Keratinocyte (primary cell): ENCODE data around the gene TFF1. TPM values are rescaled to one million over a fixed set of nuclear protein-coding genes. Genes with fewer than 3 reads are reported as not detected.

Source experiments
- DNase-seq: peaks from one replicate; pipeline ENCODE4 v3.0.0-alpha.2; 2011; ENCODE audit warnings: low read depth, missing footprints, low spot score
- FAIRE-seq: peaks from 2 replicates; lab custom pipeline; 2011; peaks lifted over from hg19 to GRCh38; lab: Jason Lieb, UNC
- H2AFZ ChIP-seq: 2 replicates; pipeline ENCODE4 v1.6.0; 2012; ENCODE audit warnings: low read length, control low read depth, inconsistent platforms; ENCODE audit not compliant: control insufficient read depth
- H3K27ac ChIP-seq: 2 replicates; pipeline ENCODE4 v1.5.1; 2011; ENCODE audit warnings: low read length; ENCODE audit not compliant: control insufficient read depth, insufficient read depth
- H3K27me3 ChIP-seq: 3 replicates; pipeline ENCODE4 v1.6.0; 2011; ENCODE audit warnings: low read length; ENCODE audit not compliant: control insufficient read depth, insufficient read depth; ENCODE audit errors: extremely low read depth
- H3K36me3 ChIP-seq, 2 experiments: 2 replicates in 1 of 2; 3 replicates in 1 of 2; pipeline ENCODE4 v1.5.1; 2011; ENCODE audit warnings: low read length in 2 of 2, mild to moderate bottlenecking in 1 of 2; ENCODE audit not compliant: control insufficient read depth in 2 of 2, insufficient read depth in 2 of 2; ENCODE audit errors: extremely low read depth in 1 of 2
- H3K4me1 ChIP-seq: 3 replicates; pipeline ENCODE4 v1.5.1; 2011; ENCODE audit warnings: low read length; ENCODE audit not compliant: control insufficient read depth, insufficient read depth; ENCODE audit errors: extremely low read depth
- H3K4me2 ChIP-seq: 3 replicates; pipeline ENCODE4 v1.6.0; 2011; ENCODE audit warnings: low read depth, low read length; ENCODE audit not compliant: control insufficient read depth, insufficient read depth; ENCODE audit errors: extremely low read depth
- H3K4me3 ChIP-seq, 3 experiments: fragments of 200-600 bp in 1 of 3; sonication (generic) in 1 of 3; 2 replicates in 2 of 3; 3 replicates in 1 of 3; pipeline ENCODE4 v1.5.1; 2011 to 2016; ENCODE audit warnings: low read length in 3 of 3, mild to moderate bottlenecking in 3 of 3, control low read depth in 2 of 3, inconsistent platforms in 1 of 3, low read depth in 1 of 3, mixed read lengths in 1 of 3, mixed run types in 1 of 3, moderate library complexity in 1 of 3; ENCODE audit not compliant: control insufficient read depth in 2 of 3, insufficient read depth in 2 of 3; ENCODE audit errors: extremely low read depth in 1 of 3
- H3K79me2 ChIP-seq: 2 replicates; pipeline ENCODE4 v1.6.0; 2012; ENCODE audit warnings: low read length; ENCODE audit not compliant: control insufficient read depth, insufficient read depth
- H3K9ac ChIP-seq: 3 replicates; pipeline ENCODE4 v1.6.0; 2011; ENCODE audit warnings: low read length; ENCODE audit not compliant: control insufficient read depth, insufficient read depth; ENCODE audit errors: extremely low read depth
- H3K9me1 ChIP-seq: 3 replicates; pipeline ENCODE4 v1.6.0; 2011; ENCODE audit warnings: low read length; ENCODE audit not compliant: control insufficient read depth, insufficient read depth; ENCODE audit errors: extremely low read depth
- H3K9me3 ChIP-seq: 2 replicates; pipeline ENCODE4 v1.5.1; 2012; ENCODE audit warnings: low read depth, low read length; ENCODE audit not compliant: control insufficient read depth
- H4K20me1 ChIP-seq: 3 replicates; pipeline ENCODE4 v1.6.0; 2011; ENCODE audit warnings: low read length; ENCODE audit not compliant: control insufficient read depth, insufficient read depth; ENCODE audit errors: extremely low read depth
- CTCF ChIP-seq, 3 experiments: IDR thresholded peaks in 1 of 3; conservative IDR thresholded peaks in 1 of 3; optimal IDR thresholded peaks in 1 of 3; 2 replicates in 2 of 3; 3 replicates in 1 of 3; pipeline versions ENCODE3 to v1.5.1; 2011; ENCODE audit warnings: low read length in 3 of 3, mild to moderate bottlenecking in 3 of 3, moderate library complexity in 2 of 3, control low read depth in 1 of 3, inconsistent platforms in 1 of 3; ENCODE audit not compliant: insufficient read depth in 2 of 3; ENCODE audit errors: extremely low read depth in 1 of 3
- EZH2 ChIP-seq: IDR thresholded peaks from one replicate; pipeline ENCODE4 v1.6.1; 2012; ENCODE audit warnings: inconsistent platforms, mild to moderate bottlenecking, low read length, moderate library complexity
- dilution Hi-C: fragments of 300-500 bp; cut with MboI; formaldehyde crosslinking; loops from one replicate; pipeline ENCODE4 v1.7.0; 2020; ENCODE audit warnings: low sequenced_read_pairs; ENCODE audit not compliant: extremely low pct_ligation_motif_present
- polyA plus RNA-seq, 5 experiments: library from polyadenylated mRNA; depleted of rRNA in 3 of 5; stranded (reverse) in 3 of 5; stranded (forward) in 1 of 5; unstranded in 1 of 5; fragments of >200 nt; gene quantifications; 1 replicate in 1 of 5; 2 replicates in 3 of 5; 3 replicates in 1 of 5; pipeline versions ENCODE4 v1.2.1 to v1.2.3, GENCODE V29; 2011 to 2012; ENCODE audit warnings: missing spikeins in 2 of 5, low read depth in 1 of 5, low replicate concordance in 1 of 5

Gene TFF1
- polyA plus RNA-seq, 1 donor (not counting 4 experiments of a cell fraction or from before 2014, with no cell fraction given), result not detected

- H3K27ac ChIP-seq, result no peak overlapping the region
- no peak overlapping the region for H3K4me3 ChIP-seq
- H2AFZ ChIP-seq, result no peak overlapping the region
- no peaks in the 10 kb centered on the region for H3K9me1 ChIP-seq
- no peak overlapping the region for H3K9ac ChIP-seq
- DNase-seq (no peak), FAIRE-seq (no peak)
- peaks cover 6% of the 10 kb centered on the region for H3K27me3 ChIP-seq
- H3K4me1 ChIP-seq, result peaks cover 6% of the 10 kb centered on the region
- no peaks in the 10 kb centered on the region for H3K79me2 ChIP-seq
- no peak overlapping the region for H3K4me2 ChIP-seq
- dilution Hi-C loops, result no loop called here
- TF ChIP-seq CTCF (optimal IDR thresholded peaks at IDR 0.05 in 1 of 3, IDR thresholded peaks at IDR 0.05 in 1 of 3, conservative IDR thresholded peaks at IDR 0.05 in 1 of 3; ENCODE audit: extremely low read depth in 1 of 3, insufficient read depth in 2 of 3, low read length in 3 of 3) (no peak), EZH2 (no peak)
- H3K36me3 ChIP-seq, result no peaks in the 10 kb centered on the region
- H4K20me1 ChIP-seq, result no peaks in the 10 kb centered on the region
- H3K9me3 ChIP-seq, result no peaks in the 10 kb centered on the region
Observed at GRCh38 chr21:42400525-42400924, 34.2 kb upstream of the TFF1 start.

- Histone ChIP-seq H4K20me1 (no peaks in the 10 kb centered on the region), H3K9me1 (no peaks in the 10 kb centered on the region), H3K9me3 (no peaks in the 10 kb centered on the region), H3K27me3 (peaks cover 6% of the 10 kb centered on the region), H3K4me3 (no peak overlapping the region), H3K4me2 (no peak overlapping the region), H2AFZ (no peak overlapping the region), H3K79me2 (no peaks in the 10 kb centered on the region), H3K9ac (no peak overlapping the region), H3K4me1 (peaks cover 6% of the 10 kb centered on the region), H3K36me3 (no peaks in the 10 kb centered on the region), H3K27ac (no peak overlapping the region)
- dilution Hi-C loops, result no loop called here
- no peak for TF ChIP-seq CTCF (optimal IDR thresholded peaks at IDR 0.05 in 1 of 3, IDR thresholded peaks at IDR 0.05 in 1 of 3, conservative IDR thresholded peaks at IDR 0.05 in 1 of 3; ENCODE audit: extremely low read depth in 1 of 3, insufficient read depth in 2 of 3, low read length in 3 of 3)
- TF ChIP-seq EZH2, result no peak
- DNase-seq (no peak), FAIRE-seq (no peak)
Observed at GRCh38 chr21:42398436-42399028, 32.2 kb upstream of the TFF1 start.
